ENCODE results near the gene IRF8. TPM values are rescaled to one million over a fixed set of nuclear protein-coding genes. Genes with fewer than 3 reads are reported as not detected.

The IRF8 gene
- total and polyA plus RNA-seq, 2 of the 4 experiments (the other 2 are of a cell fraction) = not detected

- no peak overlapping the region for H2BK5ac ChIP-seq (ENCODE audit: low read depth, low read length, poor library complexity, severe bottlenecking)
- H3K4me3 ChIP-seq (ENCODE audit: insufficient read depth, low read depth, low read length) = no peak overlapping the region
- in situ Hi-C loops (cut with MboI; ENCODE audit: low sequenced_read_pairs) (no loop called here), intact Hi-C loops (cut with micrococcal nuclease) (no loop called here), dilution Hi-C loops (cut with HindIII; ENCODE audit: low sequenced_read_pairs, unreplicated experiment) (no loop called here)
- H4K5ac ChIP-seq (ENCODE audit: low read depth, low read length) = no peak overlapping the region
- peaks cover 83% of the 10 kb centered on the region for H3K27me3 ChIP-seq (ENCODE audit: control insufficient read depth, insufficient read depth, low read length)
- no peak overlapping the region for H2AK9ac ChIP-seq (replicated peaks; ENCODE audit: low read depth, low read length, poor library complexity)
- no peak overlapping the region for H3K9ac ChIP-seq (ENCODE audit: low read depth, low read length)
- H3K23ac ChIP-seq (ENCODE audit: low read depth, low read length) = no peak overlapping the region
- no peak overlapping the region for H3K27ac ChIP-seq (ENCODE audit: insufficient read depth, low read length)
- no peak overlapping the region for H2BK15ac ChIP-seq (ENCODE audit: low read depth, low read length)
- TF ChIP-seq RCOR1 (IDR thresholded peaks at IDR 0.05; ENCODE audit: insufficient replicate concordance, low read length) = no peak
- TF ChIP-seq BHLHE40 (IDR thresholded peaks at IDR 0.05; ENCODE audit: low read depth, low read length) = no peak
- TF ChIP-seq CEBPB (IDR thresholded peaks at IDR 0.05; ENCODE audit: low read depth, low read length) = no peak
- no peak for TF ChIP-seq SMC3 (IDR thresholded peaks at IDR 0.05; ENCODE audit: low read depth, low read length)
- TF ChIP-seq, protein P1, sequence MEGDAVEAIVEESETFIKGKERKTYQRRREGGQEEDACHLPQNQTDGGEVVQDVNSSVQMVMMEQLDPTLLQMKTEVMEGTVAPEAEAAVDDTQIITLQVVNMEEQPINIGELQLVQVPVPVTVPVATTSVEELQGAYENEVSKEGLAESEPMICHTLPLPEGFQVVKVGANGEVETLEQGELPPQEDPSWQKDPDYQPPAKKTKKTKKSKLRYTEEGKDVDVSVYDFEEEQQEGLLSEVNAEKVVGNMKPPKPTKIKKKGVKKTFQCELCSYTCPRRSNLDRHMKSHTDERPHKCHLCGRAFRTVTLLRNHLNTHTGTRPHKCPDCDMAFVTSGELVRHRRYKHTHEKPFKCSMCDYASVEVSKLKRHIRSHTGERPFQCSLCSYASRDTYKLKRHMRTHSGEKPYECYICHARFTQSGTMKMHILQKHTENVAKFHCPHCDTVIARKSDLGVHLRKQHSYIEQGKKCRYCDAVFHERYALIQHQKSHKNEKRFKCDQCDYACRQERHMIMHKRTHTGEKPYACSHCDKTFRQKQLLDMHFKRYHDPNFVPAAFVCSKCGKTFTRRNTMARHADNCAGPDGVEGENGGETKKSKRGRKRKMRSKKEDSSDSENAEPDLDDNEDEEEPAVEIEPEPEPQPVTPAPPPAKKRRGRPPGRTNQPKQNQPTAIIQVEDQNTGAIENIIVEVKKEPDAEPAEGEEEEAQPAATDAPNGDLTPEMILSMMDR (conservative IDR thresholded peaks at IDR 0.05; ENCODE audit: low read depth, low read length) = no peak
- no peak for TF ChIP-seq MAFK (IDR thresholded peaks at IDR 0.05; ENCODE audit: low read depth, low read length)
- no peak for TF ChIP-seq NFE2L2 (IDR thresholded peaks at IDR 0.05; ENCODE audit: low read depth, low read length)
- no peak for TF ChIP-seq CHD1 (IDR thresholded peaks at IDR 0.05; ENCODE audit: low read depth, low read length)
- TF ChIP-seq RAD21 (IDR thresholded peaks at IDR 0.05; ENCODE audit: low read length) = no peak
- TF ChIP-seq USF2 (IDR thresholded peaks at IDR 0.05; ENCODE audit: low read depth, low read length) = no peak
- no peak for TF ChIP-seq MXI1 (IDR thresholded peaks at IDR 0.05; ENCODE audit: borderline replicate concordance, low read depth, low read length)
- no peak for TF ChIP-seq ELK1 (IDR thresholded peaks at IDR 0.05; ENCODE audit: borderline replicate concordance, low read depth, low read length)
- no peak for TF ChIP-seq MAZ (IDR thresholded peaks at IDR 0.05; ENCODE audit: borderline replicate concordance, low read depth, low read length)
- no peak for TF ChIP-seq POLR2A (IDR thresholded peaks at IDR 0.05; ENCODE audit: low read depth, low read length)
- no peak for TF ChIP-seq FOS (IDR thresholded peaks at IDR 0.05; ENCODE audit: low read depth, low read length)
- TF ChIP-seq RFX5 (IDR thresholded peaks at IDR 0.05; ENCODE audit: low read depth, low read length) = no peak
- H4K91ac ChIP-seq (ENCODE audit: insufficient read depth, low read depth, low read length) = no peak overlapping the region
- H3K56ac ChIP-seq (ENCODE audit: extremely low read depth, insufficient read depth, low read length) = no peak overlapping the region
- no peak overlapping the region for H2BK20ac ChIP-seq (ENCODE audit: low read depth, low read length)
- no peak overlapping the region for H3K4me2 ChIP-seq (ENCODE audit: low read depth, low read length)
- H2AFZ ChIP-seq (replicated peaks; ENCODE audit: low read length, poor library complexity) = no peak overlapping the region
- H3K4me1 ChIP-seq (ENCODE audit: control insufficient read depth, insufficient read depth, low read length) = no peaks in the 10 kb centered on the region; the same call in 1 of the 2 replicates
- no peak overlapping the region for H2BK120ac ChIP-seq (ENCODE audit: low read depth, low read length)
- no peaks in the 10 kb centered on the region for H3K36me3 ChIP-seq (ENCODE audit: control insufficient read depth, insufficient read depth, low read length)
- ChIA-PET POLR2A (ENCODE audit: unreplicated experiment) (no interaction called here), CTCF (no interaction called here)
- DNase-seq (no peak), ATAC-seq (ENCODE audit: low read depth) (no peak)
- no peak overlapping the region for H3K4ac ChIP-seq (ENCODE audit: low read depth, low read length)
- WGBS, 2 experiments (ENCODE audit: extremely low coverage in 2 of 2, insufficient read length in 1 of 2) = 83% methylated on average over 10 of the region's 20 CpGs; no CpG with 5 or more reads in 1 of the 2 experiments
- H4K8ac ChIP-seq (ENCODE audit: low read depth in 2 of 2, low read length in 2 of 2) = no peak overlapping the region
- no peak overlapping the region for H3K14ac ChIP-seq (replicated peaks; ENCODE audit: low read depth, low read length)
- H3K9me3 ChIP-seq (ENCODE audit: control insufficient read depth, insufficient read depth, low read length) = peaks cover 13% of the 10 kb centered on the region
- BruUV-seq (replicated peaks) = no TSS peak
- H2AK5ac ChIP-seq (ENCODE audit: low read depth, low read length) = no peak overlapping the region
- H3K79me1 ChIP-seq (ENCODE audit: low read depth in 1 of 2, low read length in 2 of 2) = no peaks in the 10 kb centered on the region
- H3K18ac ChIP-seq (ENCODE audit: low read depth, low read length) = no peak overlapping the region
- no peaks in the 10 kb centered on the region for H3K9me1 ChIP-seq (ENCODE audit: insufficient read depth, low read length)
- no peaks in the 10 kb centered on the region for H4K20me1 ChIP-seq (ENCODE audit: insufficient read depth, low read length)
These were observed 3.6 kb downstream of the IRF8 start for GRCh38 chr16:85902366-85903155.
